ENCODE measurements around the gene ZNF318.

ZNF318 gene

DNA sequence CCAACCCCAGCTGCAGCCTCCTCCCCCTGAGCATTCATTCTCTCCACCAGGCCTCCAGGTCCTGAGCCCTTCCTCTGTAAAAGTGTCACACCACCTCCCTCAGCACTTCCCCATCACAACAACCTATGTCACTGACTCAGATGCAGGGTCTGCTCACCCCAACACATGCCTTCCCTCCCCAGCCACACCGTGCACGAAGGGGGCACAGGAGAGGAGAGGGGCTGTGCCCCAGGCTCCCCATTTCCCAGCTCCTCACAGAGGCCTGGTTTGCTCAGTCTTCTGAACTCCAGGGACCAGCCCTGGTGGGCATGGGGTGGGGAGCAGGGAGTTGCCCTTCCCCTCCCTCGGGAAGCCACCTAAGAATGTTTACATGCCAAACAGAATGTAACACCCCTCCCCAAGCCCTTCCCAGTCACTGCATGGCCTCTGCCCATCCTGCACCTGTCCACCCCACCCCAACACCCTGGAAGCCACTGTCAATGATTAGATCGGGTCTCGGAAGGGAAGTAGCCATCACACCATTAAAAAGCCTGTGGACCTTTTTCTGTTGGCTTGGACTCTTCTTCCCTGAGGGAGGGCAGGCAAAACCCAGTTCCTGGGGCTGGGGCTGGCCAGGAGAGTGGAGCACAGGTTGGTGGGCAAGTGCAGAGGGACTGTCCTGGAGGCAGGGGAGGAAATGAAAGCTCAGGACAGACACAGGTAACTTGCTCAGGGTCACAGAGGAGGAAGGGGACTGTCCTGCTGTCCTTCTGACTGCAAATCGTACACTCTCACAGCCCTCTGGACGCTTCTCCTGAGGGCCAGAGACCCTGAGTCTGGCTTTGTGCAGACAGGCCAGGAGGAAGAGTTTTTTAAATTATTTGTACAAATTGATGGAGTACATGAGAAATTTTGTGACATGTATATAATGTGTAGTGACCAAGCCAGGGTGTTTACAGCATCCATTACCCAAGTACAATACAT, 81.4 kb downstream of the ZNF318 start:
- DNase-seq (ENCODE audit: insufficient read length, low spot score) (no peak), FAIRE-seq (no peak)
- TF ChIP-seq PAX5 (IDR thresholded peaks at IDR 0.05; ENCODE audit: insufficient read depth, low read length, severe bottlenecking) = no peak
- TF ChIP-seq POLR2A (IDR thresholded peaks at IDR 0.05; ENCODE audit: low read depth, low read length) = no peak
- no peak for TF ChIP-seq POU2F2 (IDR thresholded peaks at IDR 0.05; ENCODE audit: low read depth, low read length)
- no peak for TF ChIP-seq TAF1 (IDR thresholded peaks at IDR 0.05; ENCODE audit: low read depth, low read length)
- no peak for TF ChIP-seq POLR2AphosphoS5 (IDR thresholded peaks at IDR 0.05; ENCODE audit: low read depth, low read length)
- TF ChIP-seq SPI1 (IDR thresholded peaks at IDR 0.05; ENCODE audit: low read depth, low read length) = no peak

DNA sequence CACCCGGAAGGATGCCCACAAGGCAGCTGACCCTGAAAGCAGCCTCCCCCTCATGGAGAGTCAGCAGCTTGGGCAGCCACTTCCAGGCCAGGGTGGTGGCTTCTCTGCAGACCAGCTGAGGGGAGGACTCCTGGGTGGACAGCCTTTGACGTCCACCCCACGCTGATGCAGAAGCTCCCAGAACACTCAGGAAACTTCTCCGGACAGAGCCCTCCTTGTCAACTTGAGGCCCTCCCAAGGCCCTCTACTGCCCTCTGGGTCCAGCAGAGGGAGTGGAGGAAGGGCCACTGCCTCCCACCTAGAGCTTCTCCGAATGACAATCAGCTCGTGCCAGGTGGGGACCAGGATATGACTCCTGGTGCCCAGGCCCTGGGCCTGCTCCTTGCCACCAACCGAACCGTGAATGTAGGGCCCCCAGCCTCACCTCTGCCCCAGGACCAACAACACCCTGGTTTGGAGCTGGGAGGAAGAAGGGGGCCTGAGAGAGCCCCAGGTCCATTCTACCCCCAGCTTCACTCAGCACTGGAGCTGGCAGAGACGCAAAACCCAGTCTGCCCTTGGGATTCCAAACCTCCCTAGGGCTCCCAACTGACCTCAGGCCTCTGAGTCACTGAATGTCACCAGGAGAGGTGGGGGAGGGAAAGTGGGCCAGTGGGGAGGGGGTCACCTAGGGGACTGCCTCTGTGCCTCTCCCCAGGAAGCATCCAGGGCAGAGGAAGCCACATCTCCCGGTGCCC, 82.3 kb downstream of the ZNF318 start:
- DNase-seq (ENCODE audit: insufficient read length, low spot score) (no peak), FAIRE-seq (no peak)
- no peak for TF ChIP-seq POLR2AphosphoS5 (IDR thresholded peaks at IDR 0.05; ENCODE audit: low read depth, low read length)
- TF ChIP-seq PAX5 (IDR thresholded peaks at IDR 0.05; ENCODE audit: insufficient read depth, low read length, severe bottlenecking) = no peak
- TF ChIP-seq TAF1 (IDR thresholded peaks at IDR 0.05; ENCODE audit: low read depth, low read length) = no peak
- no peak for TF ChIP-seq POU2F2 (IDR thresholded peaks at IDR 0.05; ENCODE audit: low read depth, low read length)
- TF ChIP-seq SPI1 (IDR thresholded peaks at IDR 0.05; ENCODE audit: low read depth, low read length) = no peak
- no peak for TF ChIP-seq POLR2A (IDR thresholded peaks at IDR 0.05; ENCODE audit: low read depth, low read length)

DNA sequence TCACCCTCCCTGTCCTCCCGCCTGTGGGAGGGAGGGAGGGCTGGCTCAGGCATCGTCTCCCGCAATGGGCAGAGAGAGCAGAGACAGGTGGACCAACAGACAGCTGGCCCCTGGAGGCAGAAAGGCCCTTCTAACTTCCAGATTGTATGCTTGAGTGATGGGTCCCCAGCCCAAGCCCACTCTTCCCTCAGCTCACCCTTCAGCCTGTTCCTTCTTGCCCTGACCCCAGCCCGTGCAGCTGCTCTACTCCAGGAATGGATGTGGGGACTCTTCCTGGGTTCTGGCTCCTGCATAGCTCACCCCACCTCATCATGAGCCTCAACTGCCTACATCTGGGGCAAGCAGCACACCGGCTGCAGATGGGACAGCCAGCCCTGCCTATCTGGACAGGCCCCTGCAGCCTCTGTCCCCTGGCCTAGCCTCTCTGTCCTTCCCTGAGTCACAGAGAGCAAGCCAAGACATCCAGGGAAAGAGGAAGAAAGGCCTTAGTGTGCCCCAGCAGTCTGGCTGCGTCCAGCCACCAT, 82.9 kb downstream of the ZNF318 start:
- FAIRE-seq (no peak), DNase-seq (ENCODE audit: insufficient read length, low spot score) (no peak)
- TF ChIP-seq POU2F2 (IDR thresholded peaks at IDR 0.05; ENCODE audit: low read depth, low read length) = no peak
- TF ChIP-seq POLR2A (IDR thresholded peaks at IDR 0.05; ENCODE audit: low read depth, low read length) = no peak
- TF ChIP-seq SPI1 (IDR thresholded peaks at IDR 0.05; ENCODE audit: low read depth, low read length) = no peak
- TF ChIP-seq PAX5 (IDR thresholded peaks at IDR 0.05; ENCODE audit: insufficient read depth, low read length, severe bottlenecking) = no peak
- TF ChIP-seq POLR2AphosphoS5 (IDR thresholded peaks at IDR 0.05; ENCODE audit: low read depth, low read length) = no peak
- no peak for TF ChIP-seq TAF1 (IDR thresholded peaks at IDR 0.05; ENCODE audit: low read depth, low read length)
